Measurements from ENCODE around the gene ANK2. TPM values are rescaled to one million over a fixed set of nuclear protein-coding genes. Genes with fewer than 3 reads are reported as not detected.

ANK2 gene
- total RNA-seq, 2 donors from 2014 or later: 70.0 to 124 TPM

DNA sequence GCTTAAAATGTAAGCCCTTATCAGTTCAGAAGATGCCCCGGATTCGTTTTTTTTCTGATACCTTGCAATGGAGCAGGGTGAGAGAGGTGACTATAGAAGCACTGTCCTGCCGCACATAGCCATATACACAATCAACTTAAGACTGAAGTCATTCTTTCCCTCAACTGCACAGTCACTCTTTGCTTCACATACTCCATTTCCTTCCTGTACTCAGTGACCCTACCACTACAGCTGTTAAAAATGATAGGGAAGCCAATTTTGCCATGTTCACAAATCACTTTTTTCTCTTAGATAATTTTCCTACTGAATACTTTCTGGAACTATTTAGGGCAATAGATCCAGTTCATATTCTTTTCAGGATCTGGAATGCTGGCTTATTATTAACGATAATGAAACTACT is 300.0 kb downstream of the ANK2 start:
- Mint-ChIP-seq H3K4me1 (no peaks in the 10 kb centered on the region), H3K27ac (no peak overlapping the region), H3K27me3 (ENCODE audit: insufficient read depth) (no peaks in the 10 kb centered on the region)

DNA sequence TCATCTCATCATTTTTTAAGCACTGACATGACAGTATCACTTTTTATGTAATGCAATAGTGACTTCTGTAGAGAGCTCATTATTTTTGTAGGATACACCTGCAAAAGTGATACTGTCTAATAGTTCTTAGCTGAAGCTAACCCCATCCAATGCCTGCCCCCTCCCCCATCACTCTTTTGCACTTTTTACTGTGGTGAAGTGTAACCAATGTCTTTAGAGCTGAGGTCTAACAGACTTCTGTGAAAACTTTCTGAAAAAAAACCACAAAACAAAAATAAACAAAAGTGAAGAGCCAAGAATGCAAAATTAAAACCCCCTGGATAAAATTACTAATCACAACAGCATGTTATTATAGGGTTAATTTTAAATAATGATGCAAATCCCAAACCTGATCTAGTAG is 301.1 kb downstream of the ANK2 start:
- peaks cover 46% of the 10 kb centered on the region for H3K36me3 Mint-ChIP-seq (ENCODE audit: low read depth)
- H3K9ac ChIP-seq (ENCODE audit: extremely low read depth, low read length, poor library complexity, severe bottlenecking): no peak overlapping the region
- H3K9me3 Mint-ChIP-seq: no peaks in the 10 kb centered on the region
- no peak for DNase-seq
- no peaks in the 10 kb centered on the region for H3K4me1 Mint-ChIP-seq
- no peaks in the 10 kb centered on the region for H3K4me1 ChIP-seq (ENCODE audit: control insufficient read depth, insufficient read depth, low read length)
- H3K4me3 ChIP-seq (ENCODE audit: low read length): no peak overlapping the region
- H3K9me3 ChIP-seq (ENCODE audit: control insufficient read depth, low read length): no peaks in the 10 kb centered on the region
- H3K4me3 Mint-ChIP-seq: no peak overlapping the region
- no peaks in the 10 kb centered on the region for H3K27me3 ChIP-seq (ENCODE audit: control insufficient read depth, insufficient read depth, low read length, poor library complexity, severe bottlenecking)
- TF ChIP-seq, protein P1, sequence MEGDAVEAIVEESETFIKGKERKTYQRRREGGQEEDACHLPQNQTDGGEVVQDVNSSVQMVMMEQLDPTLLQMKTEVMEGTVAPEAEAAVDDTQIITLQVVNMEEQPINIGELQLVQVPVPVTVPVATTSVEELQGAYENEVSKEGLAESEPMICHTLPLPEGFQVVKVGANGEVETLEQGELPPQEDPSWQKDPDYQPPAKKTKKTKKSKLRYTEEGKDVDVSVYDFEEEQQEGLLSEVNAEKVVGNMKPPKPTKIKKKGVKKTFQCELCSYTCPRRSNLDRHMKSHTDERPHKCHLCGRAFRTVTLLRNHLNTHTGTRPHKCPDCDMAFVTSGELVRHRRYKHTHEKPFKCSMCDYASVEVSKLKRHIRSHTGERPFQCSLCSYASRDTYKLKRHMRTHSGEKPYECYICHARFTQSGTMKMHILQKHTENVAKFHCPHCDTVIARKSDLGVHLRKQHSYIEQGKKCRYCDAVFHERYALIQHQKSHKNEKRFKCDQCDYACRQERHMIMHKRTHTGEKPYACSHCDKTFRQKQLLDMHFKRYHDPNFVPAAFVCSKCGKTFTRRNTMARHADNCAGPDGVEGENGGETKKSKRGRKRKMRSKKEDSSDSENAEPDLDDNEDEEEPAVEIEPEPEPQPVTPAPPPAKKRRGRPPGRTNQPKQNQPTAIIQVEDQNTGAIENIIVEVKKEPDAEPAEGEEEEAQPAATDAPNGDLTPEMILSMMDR (conservative IDR thresholded peaks at IDR 0.05): no peak
- H3K27me3 Mint-ChIP-seq (ENCODE audit: insufficient read depth): no peaks in the 10 kb centered on the region
- H3K27ac Mint-ChIP-seq: no peak overlapping the region
- peaks cover 81% of the 10 kb centered on the region for H3K36me3 ChIP-seq (ENCODE audit: control insufficient read depth, insufficient read depth, low read length)
- no peak overlapping the region for H3K27ac ChIP-seq (ENCODE audit: low read depth, low read length)

More for the DNA sequence above, 300.0 kb downstream of the ANK2 start:
- peaks cover 85% of the 10 kb centered on the region for H3K36me3 ChIP-seq (ENCODE audit: control insufficient read depth, insufficient read depth, low read length)
- TF ChIP-seq, protein P1 (conservative IDR thresholded peaks at IDR 0.05): no peak
- H3K27me3 ChIP-seq (ENCODE audit: control insufficient read depth, insufficient read depth, low read length, poor library complexity, severe bottlenecking): no peaks in the 10 kb centered on the region
- no peak overlapping the region for H3K9ac ChIP-seq (ENCODE audit: extremely low read depth, low read length, poor library complexity, severe bottlenecking)
- Mint-ChIP-seq H3K9me3 (no peaks in the 10 kb centered on the region), H3K4me3 (no peak overlapping the region), H3K36me3 (ENCODE audit: low read depth) (peaks cover 41% of the 10 kb centered on the region)
- no peak for DNase-seq
- H3K27ac ChIP-seq (ENCODE audit: low read depth, low read length): no peak overlapping the region
- H3K4me3 ChIP-seq (ENCODE audit: low read length): no peak overlapping the region
- no peaks in the 10 kb centered on the region for H3K9me3 ChIP-seq (ENCODE audit: control insufficient read depth, low read length)
- no peaks in the 10 kb centered on the region for H3K4me1 ChIP-seq (ENCODE audit: control insufficient read depth, insufficient read depth, low read length)
- 90 to 92% methylated on average over 4 of the region's 4 CpGs for WGBS, 2 experiments (ENCODE audit: insufficient coverage in 1 of 2, insufficient read length in 1 of 2)

DNA sequence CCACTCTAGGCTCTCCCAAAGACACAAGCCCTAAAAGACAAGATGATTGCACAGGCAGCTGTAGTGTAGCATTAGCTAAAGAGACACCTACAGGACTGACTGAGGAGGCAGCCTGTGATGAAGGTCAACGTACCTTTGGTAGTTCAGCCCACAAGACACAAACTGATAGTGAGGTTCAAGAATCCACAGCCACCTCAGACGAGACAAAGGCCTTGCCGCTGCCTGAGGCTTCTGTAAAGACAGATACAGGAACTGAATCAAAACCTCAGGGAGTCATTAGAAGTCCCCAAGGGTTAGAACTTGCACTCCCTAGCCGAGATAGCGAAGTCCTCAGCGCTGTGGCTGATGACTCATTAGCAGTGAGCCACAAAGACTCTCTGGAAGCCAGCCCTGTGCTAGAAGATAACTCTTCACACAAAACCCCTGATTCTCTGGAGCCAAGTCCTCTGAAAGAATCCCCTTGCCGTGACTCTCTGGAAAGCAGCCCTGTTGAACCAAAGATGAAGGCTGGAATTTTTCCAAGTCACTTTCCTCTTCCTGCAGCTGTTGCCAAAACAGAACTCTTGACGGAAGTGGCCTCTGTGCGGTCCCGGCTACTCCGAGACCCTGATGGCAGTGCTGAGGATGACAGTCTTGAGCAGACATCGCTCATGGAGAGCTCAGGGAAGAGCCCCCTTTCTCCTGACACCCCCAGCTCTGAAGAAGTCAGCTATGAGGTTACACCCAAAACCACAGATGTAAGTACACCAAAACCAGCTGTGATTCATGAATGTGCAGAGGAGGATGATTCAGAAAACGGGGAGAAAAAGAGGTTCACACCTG is 306.3 kb downstream of the ANK2 start:
- 89 to 98% methylated on average over 11 to 13 of the region's 13 CpGs for WGBS, 2 experiments (ENCODE audit: insufficient coverage in 1 of 2, insufficient read length in 1 of 2)
- Histone ChIP-seq H3K27me3 (ENCODE audit: control insufficient read depth, insufficient read depth, low read length, poor library complexity, severe bottlenecking) (no peaks in the 10 kb centered on the region), H3K4me3 (ENCODE audit: low read length) (no peak overlapping the region), H3K9me3 (ENCODE audit: control insufficient read depth, low read length) (no peaks in the 10 kb centered on the region), H3K4me1 (ENCODE audit: control insufficient read depth, insufficient read depth, low read length) (peaks cover 2% of the 10 kb centered on the region), H3K36me3 (ENCODE audit: control insufficient read depth, insufficient read depth, low read length) (peaks cover 75% of the 10 kb centered on the region), H3K27ac (ENCODE audit: low read depth, low read length) (no peak overlapping the region), H3K9ac (ENCODE audit: extremely low read depth, low read length, poor library complexity, severe bottlenecking) (no peak overlapping the region)
- Mint-ChIP-seq H3K36me3 (ENCODE audit: low read depth) (peaks cover 66% of the 10 kb centered on the region), H3K4me3 (no peak overlapping the region), H3K9me3 (no peaks in the 10 kb centered on the region), H3K4me1 (no peaks in the 10 kb centered on the region), H3K27me3 (ENCODE audit: insufficient read depth) (no peaks in the 10 kb centered on the region), H3K27ac (no peak overlapping the region)
- TF ChIP-seq, protein P1 (conservative IDR thresholded peaks at IDR 0.05): peak; percentile 18
- peak; percentile 46 for DNase-seq

Measured in endodermal cell (in vitro differentiated cells).